H9 (cell line): Measurements from ENCODE around the gene RELA. TPM values are rescaled to one million over a fixed set of nuclear protein-coding genes. Genes with fewer than 3 reads are reported as not detected.

ENCODE experiments used
- DNase-seq: peaks from one replicate; pipeline ENCODE4 v3.0.0-alpha.2; 2017
- H2AFZ ChIP-seq: one replicate; pipeline ENCODE4 v1.6.1; 2013; ENCODE audit warnings: mild to moderate bottlenecking, low read length, control low read depth, moderate library complexity
- H2AK5ac ChIP-seq: 2 replicates; pipeline ENCODE4 v1.6.1; 2013; ENCODE audit warnings: low read length, control low read depth, mixed read lengths; ENCODE audit not compliant: insufficient read length
- H2BK120ac ChIP-seq: one replicate; pipeline ENCODE4 v1.6.1; 2013; ENCODE audit warnings: low read depth, mild to moderate bottlenecking, low read length, control low read depth, inconsistent platforms; ENCODE audit not compliant: poor library complexity, severe bottlenecking
- H2BK12ac ChIP-seq: 2 replicates; pipeline ENCODE4 v1.6.1; 2013; ENCODE audit warnings: low read length, control low read depth, mixed read lengths, low read depth; ENCODE audit not compliant: insufficient read length
- H2BK15ac ChIP-seq: 2 replicates; pipeline ENCODE4 v1.6.1; 2013; ENCODE audit warnings: low read depth, low read length, control low read depth
- H2BK20ac ChIP-seq: one replicate; pipeline ENCODE4 v1.6.1; 2013; ENCODE audit warnings: low read depth, mild to moderate bottlenecking, low read length, control low read depth, inconsistent platforms; ENCODE audit not compliant: poor library complexity, severe bottlenecking
- H2BK5ac ChIP-seq: 2 replicates; pipeline ENCODE4 v1.6.1; 2013; ENCODE audit warnings: low read length, control low read depth, mixed read lengths; ENCODE audit not compliant: insufficient read length
- H3K14ac ChIP-seq: 2 replicates; pipeline ENCODE4 v1.6.1; 2013; ENCODE audit warnings: low read length, control low read depth; ENCODE audit not compliant: insufficient read depth
- H3K18ac ChIP-seq: 2 replicates; pipeline ENCODE4 v1.6.1; 2013; ENCODE audit warnings: low read depth, mild to moderate bottlenecking, mixed read lengths, low read length, control low read depth; ENCODE audit not compliant: insufficient read length
- H3K23ac ChIP-seq: 2 replicates; pipeline ENCODE4 v1.6.1; 2013; ENCODE audit warnings: low read length, control low read depth, mixed read lengths, low read depth; ENCODE audit not compliant: insufficient read length
- H3K23me2 ChIP-seq: 2 replicates; pipeline ENCODE4 v1.6.1; 2013; ENCODE audit warnings: low read depth, mild to moderate bottlenecking, mixed read lengths, low read length, control low read depth; ENCODE audit not compliant: insufficient read length, poor library complexity, severe bottlenecking
- H3K27ac ChIP-seq: 2 replicates; pipeline ENCODE4 v1.5.1; 2013; ENCODE audit warnings: low read length, control low read depth, mixed read lengths, low read depth; ENCODE audit not compliant: insufficient read length
- H3K27me3 ChIP-seq: 2 replicates; pipeline ENCODE4 v1.6.1; 2013; ENCODE audit warnings: low read length, control low read depth, inconsistent platforms; ENCODE audit not compliant: insufficient read depth
- H3K4ac ChIP-seq: 2 replicates; pipeline ENCODE4 v1.6.1; 2013; ENCODE audit warnings: low read depth, mild to moderate bottlenecking, control low read depth, inconsistent platforms, low read length, moderate library complexity
- H3K4me1 ChIP-seq: 2 replicates; pipeline ENCODE4 v1.6.1; 2013; ENCODE audit warnings: low read length, control low read depth, inconsistent platforms; ENCODE audit not compliant: insufficient read depth
- H3K4me2 ChIP-seq: 2 replicates; pipeline ENCODE4 v1.6.1; 2013; ENCODE audit warnings: low read length, control low read depth, mixed read lengths; ENCODE audit not compliant: insufficient read length, insufficient read depth
- H3K56ac ChIP-seq: 2 replicates; pipeline ENCODE4 v1.6.1; 2013; ENCODE audit warnings: low read depth, mild to moderate bottlenecking, mixed read lengths, low read length, control low read depth; ENCODE audit not compliant: insufficient read length
- H3K79me1 ChIP-seq: 2 replicates; pipeline ENCODE4 v1.6.1; 2013; ENCODE audit warnings: low read depth, mild to moderate bottlenecking, moderate library complexity, low read length, control low read depth, inconsistent platforms; ENCODE audit not compliant: insufficient read depth, poor library complexity, severe bottlenecking
- H3K79me2 ChIP-seq: 2 replicates; pipeline ENCODE4 v1.6.1; 2013; ENCODE audit warnings: low read length, control low read depth, inconsistent platforms; ENCODE audit not compliant: insufficient read depth
- H3K9ac ChIP-seq: 2 replicates; pipeline ENCODE4 v1.6.1; 2013; ENCODE audit warnings: low read length, control low read depth, mixed read lengths; ENCODE audit not compliant: insufficient read length; ENCODE audit errors: extremely low read depth
- H3K9me3 ChIP-seq: one replicate; pipeline ENCODE4 v1.6.1; 2013; ENCODE audit warnings: low read depth, low read length, inconsistent platforms; ENCODE audit not compliant: control insufficient read depth
- H3T11ph ChIP-seq: one replicate; pipeline ENCODE4 v1.6.1; 2013; ENCODE audit warnings: mild to moderate bottlenecking, low read length, control low read depth, inconsistent platforms
- H4K20me1 ChIP-seq: one replicate; pipeline ENCODE4 v1.6.1; 2013; ENCODE audit not compliant: control insufficient read depth, insufficient read length, insufficient read depth
- H4K5ac ChIP-seq: 2 replicates; pipeline ENCODE4 v1.6.1; 2013; ENCODE audit warnings: low read depth, mild to moderate bottlenecking, mixed read lengths, low read length, control low read depth; ENCODE audit not compliant: insufficient read length
- H4K8ac ChIP-seq: replicated peaks from 2 replicates; pipeline ENCODE4 v1.6.1; 2013; ENCODE audit warnings: low read length, control low read depth, mixed read lengths, low read depth; ENCODE audit not compliant: insufficient read length
- H4K91ac ChIP-seq: 2 replicates; pipeline ENCODE4 v1.6.1; 2013; ENCODE audit warnings: low read depth, mild to moderate bottlenecking, moderate library complexity, mixed read lengths, low read length, control low read depth; ENCODE audit not compliant: insufficient read length
- H3K27ac Mint-ChIP-seq, 3 experiments: 2 replicates in 2 of 3; 3 replicates in 1 of 3; pipeline ENCODE4 v1.8.0; 2020 to 2021; ENCODE audit warnings: mixed read lengths in 3 of 3, mild to moderate bottlenecking in 1 of 3, moderate library complexity in 1 of 3
- H3K27me3 Mint-ChIP-seq: 2 replicates; pipeline ENCODE4 v1.8.0; 2021; ENCODE audit warnings: low read depth, mild to moderate bottlenecking, moderate library complexity, mixed read lengths
- H3K36me3 Mint-ChIP-seq, 3 experiments: 2 replicates in 2 of 3; 3 replicates in 1 of 3; pipeline ENCODE4 v1.8.0; 2020 to 2021; ENCODE audit warnings: low read depth in 3 of 3, mixed read lengths in 3 of 3; ENCODE audit not compliant: insufficient read depth in 1 of 3
- H3K4me1 Mint-ChIP-seq, 2 experiments: 2 replicates each; pipeline ENCODE4 v1.8.0; 2020; ENCODE audit warnings: mixed read lengths in 2 of 2
- H3K4me3 Mint-ChIP-seq, 2 experiments: 2 replicates in 1 of 2; 3 replicates in 1 of 2; pipeline ENCODE4 v1.8.0; 2020 to 2021; ENCODE audit warnings: mild to moderate bottlenecking in 2 of 2, mixed read lengths in 2 of 2, moderate library complexity in 1 of 2
- H3K9me3 Mint-ChIP-seq, 2 experiments: 2 replicates in 1 of 2; 3 replicates in 1 of 2; pipeline ENCODE4 v1.8.0; 2020; ENCODE audit warnings: mild to moderate bottlenecking in 2 of 2, mixed read lengths in 2 of 2, moderate library complexity in 1 of 2
- WGBS: extraction: QIAGEN DNeasy Blood & Tissue Kit; methylation state at CpG from one replicate; pipeline ENCODE4 v1.1.7; 2013; ENCODE audit warnings: missing lambda C conversion rate, low lambda C conversion rate, mixed read lengths; ENCODE audit not compliant: insufficient read length; ENCODE audit errors: extremely low coverage; 5-methylcytosine and 5-hydroxymethylcytosine counted together
- total RNA-seq: library from RNA; stranded (reverse); gene quantifications from 2 replicates; pipeline ENCODE4 v1.2.1, GENCODE V29; 2021
- TF ChIP-seq, protein P1 (sequence below): fragments of 200-600 bp; sonication (generic); conservative IDR thresholded peaks from 3 replicates; pipeline ENCODE4 v1.8.0; 2021; ENCODE audit warnings: antibody characterized with exemption, mild to moderate bottlenecking

The RELA gene
- total RNA-seq, 1 experiment from 2014 or later: 48.8 TPM

DNA sequence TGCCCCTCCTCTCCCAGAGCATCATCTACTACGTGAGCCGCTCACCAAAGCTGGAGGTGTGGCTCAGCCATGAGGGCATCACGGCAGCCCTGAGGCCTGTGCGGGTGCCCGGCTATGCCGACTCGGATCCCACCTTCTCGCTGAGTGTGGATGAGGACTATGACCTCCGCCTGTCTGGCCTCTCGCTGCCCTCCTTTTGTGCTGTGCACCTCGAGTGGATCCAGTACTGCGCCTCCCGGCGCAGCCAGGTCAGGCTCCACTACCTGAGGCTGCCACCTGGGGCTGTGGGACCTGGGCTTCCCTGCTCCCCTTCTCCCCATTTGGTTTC, 28.6 kb downstream of the RELA start:
- peaks cover 5% of the 10 kb centered on the region for H3K23me2 ChIP-seq
- no peaks in the 10 kb centered on the region for H3K27me3 Mint-ChIP-seq
- no peak overlapping the region for H3K27ac Mint-ChIP-seq
- H3K9me3 ChIP-seq: no peaks in the 10 kb centered on the region
- no peak overlapping the region for H4K91ac ChIP-seq
- no peak overlapping the region for H3K23ac ChIP-seq
- H4K20me1 ChIP-seq: no peaks in the 10 kb centered on the region
- H2BK20ac ChIP-seq: no peak overlapping the region
- WGBS: no CpG with 5 or more reads among the region's 14 CpGs
- no peak overlapping the region for H4K8ac ChIP-seq
- H3K79me2 ChIP-seq: no peaks in the 10 kb centered on the region
- no peak overlapping the region for H2BK15ac ChIP-seq
- no peak overlapping the region for H2AK5ac ChIP-seq
- H2BK12ac ChIP-seq: no peak overlapping the region
- no peak overlapping the region for H3T11ph ChIP-seq
- no peak overlapping the region for H3K4me2 ChIP-seq
- H3K18ac ChIP-seq: no peak overlapping the region
- no peak overlapping the region for H3K4ac ChIP-seq
- H3K9me3 Mint-ChIP-seq: no peaks in the 10 kb centered on the region
- H3K4me1 ChIP-seq: no peaks in the 10 kb centered on the region; the same call in 1 of the 2 replicates
- no peak overlapping the region for H2BK120ac ChIP-seq
- no peak overlapping the region for H3K56ac ChIP-seq
- H3K36me3 Mint-ChIP-seq: peaks cover 19 to 46% (median 41%) of the 10 kb centered on the region in 3 experiments; a peak in 6 of 7 replicates
- H3K14ac ChIP-seq: no peak overlapping the region
- no peaks in the 10 kb centered on the region for H3K27me3 ChIP-seq
- H2BK5ac ChIP-seq: no peak overlapping the region
- TF ChIP-seq, protein P1, sequence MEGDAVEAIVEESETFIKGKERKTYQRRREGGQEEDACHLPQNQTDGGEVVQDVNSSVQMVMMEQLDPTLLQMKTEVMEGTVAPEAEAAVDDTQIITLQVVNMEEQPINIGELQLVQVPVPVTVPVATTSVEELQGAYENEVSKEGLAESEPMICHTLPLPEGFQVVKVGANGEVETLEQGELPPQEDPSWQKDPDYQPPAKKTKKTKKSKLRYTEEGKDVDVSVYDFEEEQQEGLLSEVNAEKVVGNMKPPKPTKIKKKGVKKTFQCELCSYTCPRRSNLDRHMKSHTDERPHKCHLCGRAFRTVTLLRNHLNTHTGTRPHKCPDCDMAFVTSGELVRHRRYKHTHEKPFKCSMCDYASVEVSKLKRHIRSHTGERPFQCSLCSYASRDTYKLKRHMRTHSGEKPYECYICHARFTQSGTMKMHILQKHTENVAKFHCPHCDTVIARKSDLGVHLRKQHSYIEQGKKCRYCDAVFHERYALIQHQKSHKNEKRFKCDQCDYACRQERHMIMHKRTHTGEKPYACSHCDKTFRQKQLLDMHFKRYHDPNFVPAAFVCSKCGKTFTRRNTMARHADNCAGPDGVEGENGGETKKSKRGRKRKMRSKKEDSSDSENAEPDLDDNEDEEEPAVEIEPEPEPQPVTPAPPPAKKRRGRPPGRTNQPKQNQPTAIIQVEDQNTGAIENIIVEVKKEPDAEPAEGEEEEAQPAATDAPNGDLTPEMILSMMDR: no peak
- H4K5ac ChIP-seq: no peak overlapping the region
- H3K9ac ChIP-seq: no peak overlapping the region
- no peak overlapping the region for H3K4me3 Mint-ChIP-seq
- DNase-seq: no peak
- H3K27ac ChIP-seq: no peak overlapping the region
- peaks cover 17 to 18% of the 10 kb centered on the region in 2 experiments for H3K4me1 Mint-ChIP-seq
- H2AFZ ChIP-seq: no peak overlapping the region
- no peaks in the 10 kb centered on the region for H3K79me1 ChIP-seq
